22Rv1 (cell line): ENCODE measurements around the gene INSYN1.

Experiments
- H3K27ac ChIP-seq: fragments of 450-650 bp; 2 replicates; pipeline ENCODE4 v1.5.1; 2017
- ZFX ChIP-seq: fragments of 450-650 bp; IDR thresholded peaks from 2 replicates; pipeline ENCODE4 v1.6.1; 2017; ENCODE audit warnings: antibody characterized with exemption, borderline replicate concordance
- TF ChIP-seq, protein P1 (sequence below): fragments of 450-650 bp; IDR thresholded peaks from 2 replicates; pipeline ENCODE4 v1.5.1; 2017; ENCODE audit warnings: mild to moderate bottlenecking

INSYN1 gene

DNA sequence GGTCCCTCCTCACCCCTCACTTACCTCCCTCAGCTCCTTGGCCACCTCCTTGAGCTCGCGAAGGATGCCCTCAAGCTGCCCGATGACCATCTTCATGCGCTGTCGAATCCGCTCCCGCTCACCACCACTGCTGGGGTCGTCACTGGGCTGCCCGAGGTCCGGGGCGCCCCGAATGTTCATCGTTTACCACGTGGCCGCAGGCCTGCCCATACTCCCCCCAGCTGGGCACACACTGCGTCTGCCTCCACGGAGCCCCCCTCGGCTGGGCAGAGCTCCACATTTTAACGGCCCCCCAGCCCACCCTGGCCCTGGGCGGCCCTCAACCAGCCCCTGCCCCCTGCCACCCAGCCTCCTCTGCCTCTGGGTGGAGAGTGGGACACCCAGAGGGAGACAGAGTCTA is 2.2 kb downstream of the INSYN1 start:
- H3K27ac ChIP-seq, result no peak overlapping the region
- no peak for TF ChIP-seq ZFX
- TF ChIP-seq, protein P1, sequence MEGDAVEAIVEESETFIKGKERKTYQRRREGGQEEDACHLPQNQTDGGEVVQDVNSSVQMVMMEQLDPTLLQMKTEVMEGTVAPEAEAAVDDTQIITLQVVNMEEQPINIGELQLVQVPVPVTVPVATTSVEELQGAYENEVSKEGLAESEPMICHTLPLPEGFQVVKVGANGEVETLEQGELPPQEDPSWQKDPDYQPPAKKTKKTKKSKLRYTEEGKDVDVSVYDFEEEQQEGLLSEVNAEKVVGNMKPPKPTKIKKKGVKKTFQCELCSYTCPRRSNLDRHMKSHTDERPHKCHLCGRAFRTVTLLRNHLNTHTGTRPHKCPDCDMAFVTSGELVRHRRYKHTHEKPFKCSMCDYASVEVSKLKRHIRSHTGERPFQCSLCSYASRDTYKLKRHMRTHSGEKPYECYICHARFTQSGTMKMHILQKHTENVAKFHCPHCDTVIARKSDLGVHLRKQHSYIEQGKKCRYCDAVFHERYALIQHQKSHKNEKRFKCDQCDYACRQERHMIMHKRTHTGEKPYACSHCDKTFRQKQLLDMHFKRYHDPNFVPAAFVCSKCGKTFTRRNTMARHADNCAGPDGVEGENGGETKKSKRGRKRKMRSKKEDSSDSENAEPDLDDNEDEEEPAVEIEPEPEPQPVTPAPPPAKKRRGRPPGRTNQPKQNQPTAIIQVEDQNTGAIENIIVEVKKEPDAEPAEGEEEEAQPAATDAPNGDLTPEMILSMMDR, result no peak

DNA sequence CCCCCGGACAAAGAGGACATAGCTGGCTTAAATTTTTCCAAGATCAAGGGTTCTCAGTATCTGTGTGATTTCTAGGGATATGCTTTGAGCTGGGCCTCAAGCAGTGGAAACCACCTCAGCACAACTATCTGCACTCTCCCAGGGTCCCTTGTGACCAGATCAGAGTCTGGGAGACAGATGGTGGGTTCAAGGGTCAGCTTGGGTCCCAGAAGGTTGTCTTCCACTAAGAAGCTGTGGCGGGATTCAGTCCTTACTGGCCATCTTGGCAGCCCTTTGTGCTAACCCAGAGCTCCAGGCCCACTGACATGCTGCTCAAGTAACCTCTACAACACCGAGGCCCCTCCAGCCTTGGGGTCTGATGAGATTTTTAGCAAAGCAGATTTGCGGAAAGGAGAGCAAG is 2.7 kb downstream of the INSYN1 start:
- no peak overlapping the region for H3K27ac ChIP-seq

DNA sequence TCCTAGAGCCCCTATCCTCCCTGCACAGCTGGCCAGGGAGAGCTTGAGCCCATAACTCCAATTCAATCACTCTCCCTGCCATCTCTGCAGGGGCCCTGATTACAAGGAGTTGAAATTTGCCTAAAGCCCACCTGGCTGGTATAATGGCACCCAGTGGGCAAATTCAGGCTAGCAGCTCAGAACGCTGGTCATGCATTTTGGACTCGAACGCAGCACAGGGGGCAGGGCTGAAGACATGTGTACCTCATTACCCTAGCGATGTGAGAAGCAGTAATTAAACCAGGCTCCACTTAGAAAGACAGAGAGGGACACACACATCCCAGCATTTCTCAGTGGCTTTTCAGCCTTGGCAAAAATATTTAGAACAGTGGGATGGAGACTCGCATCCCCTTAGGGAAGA is 3.2 kb downstream of the INSYN1 start:
- no peak overlapping the region for H3K27ac ChIP-seq
- TF ChIP-seq ZFX, result no peak
- TF ChIP-seq, protein P1, result no peak

More for the DNA sequence above, 2.7 kb downstream of the INSYN1 start:
- TF ChIP-seq, protein P1, result no peak
- TF ChIP-seq ZFX, result no peak

DNA sequence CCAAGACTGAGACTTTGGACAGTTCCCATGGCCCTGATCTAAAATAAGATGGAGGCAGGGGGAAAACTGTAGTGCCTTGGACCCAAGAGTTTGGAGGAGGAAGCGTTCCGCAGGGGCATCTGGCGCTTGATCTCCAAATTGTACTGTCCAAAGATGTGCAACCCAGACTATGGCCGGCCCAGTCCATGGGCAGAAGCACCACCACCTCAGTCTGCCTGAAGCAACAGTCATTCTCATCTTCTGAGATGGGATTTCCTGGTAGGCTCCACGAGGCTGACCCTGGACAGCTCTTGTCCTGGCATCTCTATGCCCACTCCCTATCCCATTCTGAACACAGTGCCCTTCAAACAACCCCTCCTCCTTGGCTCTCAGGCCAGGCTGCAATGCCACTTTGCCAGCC is 3.6 kb downstream of the INSYN1 start:
- no peak overlapping the region for H3K27ac ChIP-seq
- TF ChIP-seq, protein P1, result no peak
- TF ChIP-seq ZFX, result no peak

DNA sequence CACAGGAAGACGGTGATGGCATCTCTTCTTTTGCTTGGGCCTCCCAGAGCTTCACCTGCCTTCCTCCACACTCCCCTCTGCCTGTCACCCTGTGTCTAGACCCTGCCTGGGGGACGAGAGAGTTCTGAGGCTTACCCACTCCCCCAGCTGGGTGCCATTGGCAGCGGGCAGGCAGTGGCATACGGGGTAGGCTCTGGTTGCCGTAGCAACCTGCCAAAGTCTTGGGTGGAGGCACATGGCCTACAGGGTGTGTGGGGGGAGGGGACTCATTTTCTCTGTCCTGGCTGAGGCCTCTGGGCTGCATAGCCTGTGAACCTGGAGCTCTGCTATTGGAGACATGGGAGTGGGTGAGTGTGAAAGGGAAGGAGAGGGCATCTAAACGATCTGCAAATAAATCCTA is 4.4 kb downstream of the INSYN1 start:
- no peak overlapping the region for H3K27ac ChIP-seq
- TF ChIP-seq, protein P1, result no peak
- no peak for TF ChIP-seq ZFX

DNA sequence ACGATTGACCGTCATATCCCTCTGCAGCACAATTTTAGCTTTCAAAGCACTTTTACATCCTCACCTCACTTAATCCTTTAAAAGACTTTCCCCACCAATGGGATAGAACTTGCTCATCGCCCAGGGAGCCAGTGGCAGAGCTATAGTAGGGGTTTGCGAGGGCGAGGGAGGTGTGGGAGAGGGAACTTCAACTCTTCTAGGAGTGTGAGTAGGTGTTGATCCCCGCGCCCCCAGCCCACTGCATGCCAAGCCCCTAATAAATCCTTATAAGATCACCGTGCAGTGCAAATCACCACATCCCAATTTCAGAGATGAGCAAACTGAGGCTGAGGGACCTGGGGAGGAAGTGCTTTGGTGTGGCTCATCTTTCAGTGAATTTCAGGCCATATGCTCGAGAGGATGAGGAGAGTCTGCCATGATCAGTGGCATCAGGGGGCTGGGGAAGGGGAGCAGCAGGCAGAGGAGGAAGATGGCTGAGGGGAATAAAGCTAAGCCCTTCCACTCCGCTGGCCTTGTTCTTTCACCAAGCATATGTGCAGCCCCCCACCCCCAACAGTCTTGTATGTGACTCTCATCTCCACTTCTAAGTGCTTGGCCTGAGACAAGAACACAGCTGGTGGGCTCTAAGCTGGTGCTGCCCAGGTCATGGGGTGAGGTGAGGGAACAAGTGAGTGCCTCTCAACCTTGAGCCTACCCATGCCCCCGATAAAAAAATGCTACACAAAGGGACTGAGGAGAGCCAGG is 5.1 kb downstream of the INSYN1 start:
- H3K27ac ChIP-seq, result no peak overlapping the region
- TF ChIP-seq, protein P1, result no peak
- TF ChIP-seq ZFX, result no peak

DNA sequence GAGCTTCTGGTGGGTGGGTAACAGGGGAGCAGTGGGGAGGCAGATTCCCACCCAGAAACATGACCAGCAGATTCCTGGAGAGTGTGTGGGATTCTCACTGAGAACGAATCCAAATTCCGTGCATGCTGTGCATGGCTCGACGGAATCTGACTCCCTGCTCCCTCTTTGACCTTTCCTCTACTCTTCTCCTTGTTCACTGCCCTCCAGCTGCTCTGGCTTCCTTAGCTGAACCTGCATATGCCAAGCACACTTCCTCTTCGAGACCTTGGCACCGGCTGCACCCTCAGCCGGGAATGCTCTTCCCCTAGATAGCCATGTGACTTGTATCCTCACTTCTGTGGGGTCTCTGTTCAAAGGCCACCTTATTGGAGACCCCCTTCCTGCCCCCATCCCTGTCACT is 6.3 kb downstream of the INSYN1 start:
- TF ChIP-seq ZFX, result no peak
- TF ChIP-seq, protein P1, result no peak
- no peak overlapping the region for H3K27ac ChIP-seq
